Activated T-cell treated with anti-CD3 and anti-CD28 coated beads, Interleukin-2, amount 50 U/mL, for 4 hours (primary cell): Measurements from ENCODE around the gene INSL6. TPM values are rescaled to one million over a fixed set of nuclear protein-coding genes. Genes with fewer than 3 reads are reported as not detected.

Experiments
- ATAC-seq, 2 donors: fragments of 200-7000 bp; cut with Tn5 transposase; one replicate each; pipeline ENCODE4 v1.10.0; 2021
- DNase-seq: peaks from one replicate; pipeline ENCODE4 v3.0.0-alpha.2; 2020
- H3K27me3 Mint-ChIP-seq: one replicate; pipeline ENCODE4 v1.8.0; 2021; ENCODE audit warnings: low read depth, mixed read lengths
- H3K36me3 Mint-ChIP-seq: one replicate; pipeline ENCODE4 v1.8.0; 2022; ENCODE audit warnings: mixed read lengths; ENCODE audit not compliant: insufficient read depth
- H3K4me1 Mint-ChIP-seq: one replicate; pipeline ENCODE4 v1.8.0; 2021; ENCODE audit warnings: low read depth, mixed read lengths
- H3K4me3 Mint-ChIP-seq: one replicate; pipeline ENCODE4 v1.8.0; 2021; ENCODE audit warnings: mild to moderate bottlenecking, moderate library complexity, mixed read lengths
- H3K9me3 Mint-ChIP-seq: one replicate; pipeline ENCODE4 v1.8.0; 2021; ENCODE audit warnings: mixed read lengths
- total RNA-seq, 3 donors: library from RNA; stranded (reverse); gene quantifications; one replicate each; pipeline ENCODE4 v1.2.1, GENCODE V29; 2021

The INSL6 gene
- total RNA-seq, 3 donors from 2014 or later: not detected

DNA sequence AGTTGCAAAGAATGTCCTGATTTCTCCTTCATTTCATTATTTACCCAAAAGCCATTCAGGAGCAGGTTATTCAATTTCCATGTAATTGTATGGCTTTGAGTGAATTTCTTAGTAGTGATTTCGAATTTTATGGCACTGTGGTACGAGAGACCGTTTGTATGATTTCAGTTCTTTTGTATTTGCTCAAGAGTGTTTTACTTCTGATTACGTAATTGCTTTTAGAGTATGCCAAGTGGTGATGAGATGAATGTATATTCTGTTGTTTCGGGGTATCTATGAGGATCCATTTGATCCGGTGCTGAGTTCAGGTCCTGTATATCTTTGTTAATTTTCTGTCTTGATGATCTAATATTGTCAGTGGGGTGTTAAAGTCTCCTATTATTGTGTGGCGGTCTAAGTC is 41.2 kb downstream of the INSL6 start:
- Mint-ChIP-seq H3K9me3 (peaks cover 36% of the 10 kb centered on the region), H3K4me3 (no peak overlapping the region), H3K4me1 (peaks cover 5% of the 10 kb centered on the region), H3K36me3 (peaks cover 56% of the 10 kb centered on the region), H3K27me3 (no peaks in the 10 kb centered on the region)
- no peak for ATAC-seq
- DNase-seq: no peak

DNA sequence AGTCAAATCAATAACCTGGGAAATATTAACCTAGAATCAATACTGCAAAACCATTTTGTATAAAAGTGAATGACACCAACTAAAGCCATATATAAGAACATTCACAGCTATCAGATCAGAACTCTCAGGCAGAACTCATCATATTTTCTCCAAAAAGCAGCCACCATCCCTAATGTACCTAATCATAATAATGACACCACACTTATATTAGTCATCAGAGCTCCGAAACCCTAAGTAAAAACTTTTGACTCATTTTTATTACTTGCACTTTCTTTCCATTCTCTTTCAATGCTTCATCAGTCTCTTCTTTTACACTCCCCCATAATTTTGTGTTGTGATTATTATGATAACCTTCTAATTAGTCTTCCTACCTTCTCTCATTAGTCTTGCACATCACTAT is 45.3 kb downstream of the INSL6 start:
- Mint-ChIP-seq H3K4me1 (peaks cover 5% of the 10 kb centered on the region), H3K4me3 (no peak overlapping the region), H3K36me3 (peaks cover 33% of the 10 kb centered on the region), H3K27me3 (no peaks in the 10 kb centered on the region), H3K9me3 (peaks cover 45% of the 10 kb centered on the region)
- DNase-seq (no peak), ATAC-seq (peak; percentile 55 to 82)

DNA sequence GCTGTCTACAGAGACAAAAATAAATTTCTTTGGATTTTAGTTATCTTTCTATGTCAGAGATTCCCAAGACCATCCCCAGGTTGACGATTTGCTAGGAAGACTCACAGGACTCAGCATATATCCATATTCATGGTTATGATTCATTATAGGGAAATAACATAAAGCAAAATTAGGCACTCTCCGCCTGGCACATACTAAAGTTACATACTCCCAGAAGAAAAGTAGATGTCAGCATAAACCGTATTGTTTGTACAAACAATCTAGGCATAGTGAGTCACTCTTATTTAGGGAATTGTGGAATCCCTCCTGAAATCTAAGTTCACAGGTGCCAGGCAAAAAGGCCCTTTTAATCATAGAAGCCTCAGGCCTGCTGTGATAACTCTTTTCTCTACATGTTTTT is 62.9 kb downstream of the INSL6 start:
- Mint-ChIP-seq H3K9me3 (no peaks in the 10 kb centered on the region), H3K4me1 (no peaks in the 10 kb centered on the region), H3K36me3 (peaks cover 43% of the 10 kb centered on the region), H3K27me3 (no peaks in the 10 kb centered on the region), H3K4me3 (no peak overlapping the region)
- DNase-seq: no peak
- no peak for ATAC-seq

DNA sequence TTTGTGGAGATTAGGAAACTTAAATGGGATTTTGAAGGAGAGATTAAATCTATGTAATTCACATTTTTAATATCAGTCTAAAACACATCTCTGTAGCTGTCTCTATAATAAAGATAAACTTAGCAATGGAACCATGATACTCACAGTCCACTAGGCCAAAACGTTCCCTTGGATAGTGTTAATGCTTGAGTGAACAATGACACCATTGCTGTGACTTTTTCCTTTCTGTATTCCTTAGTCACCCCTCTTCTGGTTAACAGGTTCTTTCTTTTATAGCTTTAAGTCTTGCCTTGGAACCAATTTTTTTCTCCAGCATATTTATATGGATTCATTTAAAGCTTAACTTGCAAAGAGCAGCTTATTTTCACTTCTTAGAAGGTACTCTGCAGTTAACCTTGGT is 63.3 kb downstream of the INSL6 start:
- Mint-ChIP-seq H3K4me1 (peaks cover 1% of the 10 kb centered on the region), H3K27me3 (no peaks in the 10 kb centered on the region), H3K36me3 (peaks cover 43% of the 10 kb centered on the region), H3K4me3 (no peak overlapping the region), H3K9me3 (no peaks in the 10 kb centered on the region)
- ATAC-seq (no peak), DNase-seq (no peak)

DNA sequence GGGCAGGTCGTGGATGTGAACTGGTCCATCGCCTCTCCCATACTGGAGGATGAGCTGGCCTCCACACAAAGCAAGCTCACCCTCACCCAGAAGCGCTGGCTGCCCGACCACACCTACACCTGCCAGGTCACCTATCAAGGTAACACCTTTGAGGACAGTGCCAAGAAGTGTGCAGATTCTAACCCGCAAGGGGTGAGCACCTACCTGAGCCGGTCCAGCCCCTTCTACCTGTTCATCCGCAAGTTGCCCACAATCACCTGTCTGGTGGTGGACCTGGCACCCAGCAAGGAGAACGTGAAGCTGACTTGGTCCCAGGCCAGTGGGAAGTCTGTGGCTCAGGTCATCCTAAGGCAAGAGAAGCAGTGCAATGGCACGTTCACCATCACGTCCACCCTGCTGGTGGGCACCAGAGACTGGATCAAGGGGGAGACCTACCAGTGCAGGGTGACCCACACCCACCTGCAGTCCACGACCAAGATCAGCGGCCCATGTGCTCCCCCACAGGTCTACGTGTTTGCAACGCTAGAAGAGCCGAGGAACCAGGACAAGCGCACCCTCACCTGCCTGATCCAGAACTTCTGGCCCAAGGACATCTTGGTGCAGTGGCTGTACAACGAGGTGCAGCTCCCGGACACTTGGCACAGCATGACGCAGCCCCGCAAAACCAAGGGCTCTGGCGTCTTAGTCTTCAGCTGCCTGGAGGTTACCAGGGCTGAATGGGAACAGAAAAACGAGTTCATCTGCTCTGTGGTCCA is 71.3 kb downstream of the INSL6 start:
- peaks cover 37% of the 10 kb centered on the region for H3K36me3 Mint-ChIP-seq
- no peak overlapping the region for H3K4me3 Mint-ChIP-seq
- ATAC-seq (no peak), DNase-seq (no peak)
- H3K9me3 Mint-ChIP-seq: peaks cover 3% of the 10 kb centered on the region
- no peaks in the 10 kb centered on the region for H3K27me3 Mint-ChIP-seq
- peaks cover 2% of the 10 kb centered on the region for H3K4me1 Mint-ChIP-seq

Other genes with a start within 250 kb of the INSL6 start
- 10 to 100 TPM; 39.9 to 44.5 (median 41.6) TPM for gene JAK2, start 200.4 kb downstream of the INSL6 start, total RNA-seq
- gene INSL4, start 45.8 kb upstream of the INSL6 start, total RNA-seq: under 1 TPM in 1 of 3 donors, not detected in 2; 0.14 TPM
- 1 to 10 TPM in 1 of 3 donors, under 1 TPM in 2; 0.60 to 1.6 (median 0.76) TPM for gene RLN2, start 119.1 kb upstream of the INSL6 start, total RNA-seq
- gene RLN1, start 154.2 kb upstream of the INSL6 start, total RNA-seq: under 1 TPM in 2 of 3 donors, not detected in 1; 0.50 to 0.54 TPM